ENCODE results near the gene USP12.

Gene USP12

GRCh38 chr13:27097691-27098090 is 73.9 kb downstream of the USP12 start:
- H3K4me3 ChIP-seq (replicated peaks; ENCODE audit: insufficient read depth, low read length) = no peak overlapping the region
- no peak for DNase-seq (ENCODE audit: low read depth in 1 of 2, low spot score in 1 of 2)
- TF ChIP-seq GABPA (IDR thresholded peaks at IDR 0.05; ENCODE audit: low read depth) (no peak), POLR2AphosphoS5 (IDR thresholded peaks at IDR 0.05; ENCODE audit: low read depth) (no peak), CTCF (IDR thresholded peaks at IDR 0.05; ENCODE audit: insufficient read depth, low read length) (no peak), REST (IDR thresholded peaks at IDR 0.05; ENCODE audit: insufficient replicate concordance, low read depth) (no peak), SPI1 (IDR thresholded peaks at IDR 0.05; ENCODE audit: borderline replicate concordance, low read depth) (no peak)
- no peak overlapping the region for H3K27ac ChIP-seq (replicated peaks)
- no peaks in the 10 kb centered on the region for H3K27me3 ChIP-seq (ENCODE audit: insufficient read depth, poor library complexity, severe bottlenecking)

GRCh38 chr13:27091451-27091850 is 80.2 kb downstream of the USP12 start:
- no peak for TF ChIP-seq POLR2AphosphoS5 (IDR thresholded peaks at IDR 0.05; ENCODE audit: low read depth)
- no peak for TF ChIP-seq SPI1 (IDR thresholded peaks at IDR 0.05; ENCODE audit: borderline replicate concordance, low read depth)
- TF ChIP-seq REST (IDR thresholded peaks at IDR 0.05; ENCODE audit: insufficient replicate concordance, low read depth) = no peak
- TF ChIP-seq CTCF (IDR thresholded peaks at IDR 0.05; ENCODE audit: insufficient read depth, low read length) = no peak
- no peak for TF ChIP-seq GABPA (IDR thresholded peaks at IDR 0.05; ENCODE audit: low read depth)
- no peak overlapping the region for H3K27ac ChIP-seq (replicated peaks)
- no peak overlapping the region for H3K4me3 ChIP-seq (replicated peaks; ENCODE audit: insufficient read depth, low read length)
- DNase-seq (ENCODE audit: low read depth in 1 of 2, low spot score in 1 of 2) = no peak
- no peaks in the 10 kb centered on the region for H3K27me3 ChIP-seq (ENCODE audit: insufficient read depth, poor library complexity, severe bottlenecking)

GRCh38 chr13:27088619-27089018 is 83.0 kb downstream of the USP12 start:
- Histone ChIP-seq H3K4me3 (replicated peaks; ENCODE audit: insufficient read depth, low read length) (no peak overlapping the region), H3K27me3 (ENCODE audit: insufficient read depth, poor library complexity, severe bottlenecking) (no peaks in the 10 kb centered on the region), H3K27ac (replicated peaks) (no peak overlapping the region)
- TF ChIP-seq POLR2AphosphoS5 (IDR thresholded peaks at IDR 0.05; ENCODE audit: low read depth) (no peak), SPI1 (IDR thresholded peaks at IDR 0.05; ENCODE audit: borderline replicate concordance, low read depth) (no peak)
- DNase-seq (ENCODE audit: low read depth in 1 of 2, low spot score in 1 of 2) = no peak

GRCh38 chr13:27086599-27087265 is 84.9 kb downstream of the USP12 start:
- no peak for DNase-seq (ENCODE audit: low read depth in 1 of 2, low spot score in 1 of 2)
- Histone ChIP-seq H3K4me3 (replicated peaks; ENCODE audit: insufficient read depth, low read length) (no peak overlapping the region), H3K27me3 (ENCODE audit: insufficient read depth, poor library complexity, severe bottlenecking) (no peaks in the 10 kb centered on the region), H3K27ac (replicated peaks) (no peak overlapping the region)
- TF ChIP-seq GABPA (IDR thresholded peaks at IDR 0.05; ENCODE audit: low read depth) (no peak), POLR2AphosphoS5 (IDR thresholded peaks at IDR 0.05; ENCODE audit: low read depth) (no peak), CTCF (IDR thresholded peaks at IDR 0.05; ENCODE audit: insufficient read depth, low read length) (no peak), REST (IDR thresholded peaks at IDR 0.05; ENCODE audit: insufficient replicate concordance, low read depth) (no peak), SPI1 (IDR thresholded peaks at IDR 0.05; ENCODE audit: borderline replicate concordance, low read depth) (no peak)

All from HL-60 (cell line).